Smooth muscle cell (in vitro differentiated cells): ENCODE results near the gene EBF3. TPM values are rescaled to one million over a fixed set of nuclear protein-coding genes. Genes with fewer than 3 reads are reported as not detected.

Experiments used
- DNase-seq: peaks from one replicate; lab custom pipeline; 2025; ENCODE audit not compliant: unreplicated experiment; lab: John Stamatoyannopoulos, UW
- H2AFZ ChIP-seq: fragments of 200-600 bp; sonication (generic); 2 replicates; pipeline ENCODE4 v1.6.0; 2016; ENCODE audit warnings: antibody characterized with exemption, low read depth, mild to moderate bottlenecking
- H3F3A ChIP-seq: fragments of 200-600 bp; sonication (generic); 2 replicates; pipeline ENCODE4 v1.6.0; 2017; ENCODE audit warnings: antibody characterized with exemption, low read depth
- H3K27ac ChIP-seq: fragments of 200-600 bp; sonication (generic); 2 replicates; pipeline ENCODE4 v1.5.1; 2016; ENCODE audit warnings: low read depth, mild to moderate bottlenecking
- H3K27me3 ChIP-seq: fragments of 200-600 bp; sonication (generic); 2 replicates; pipeline ENCODE4 v1.6.1; 2016; ENCODE audit warnings: low read depth, mild to moderate bottlenecking
- H3K36me3 ChIP-seq: fragments of 200-600 bp; sonication (generic); 2 replicates; pipeline ENCODE4 v1.5.1; 2016; ENCODE audit warnings: low read depth
- H3K4me1 ChIP-seq: fragments of 200-600 bp; sonication (generic); 2 replicates; pipeline ENCODE4 v1.5.1; 2016; ENCODE audit warnings: low read depth
- H3K4me2 ChIP-seq: fragments of 200-600 bp; sonication (generic); 2 replicates; pipeline ENCODE4 v1.6.0; 2016; ENCODE audit warnings: mild to moderate bottlenecking
- H3K4me3 ChIP-seq: fragments of 200-600 bp; sonication (generic); 2 replicates; pipeline ENCODE4 v1.5.1; 2016; ENCODE audit warnings: mild to moderate bottlenecking
- H3K79me2 ChIP-seq: fragments of 200-600 bp; sonication (generic); 2 replicates; pipeline ENCODE4 v1.6.0; 2016; ENCODE audit warnings: low read depth, mild to moderate bottlenecking
- H3K9ac ChIP-seq: fragments of 200-600 bp; sonication (generic); 2 replicates; pipeline ENCODE4 v1.6.0; 2016; ENCODE audit warnings: low read depth
- H3K9me3 ChIP-seq: fragments of 200-600 bp; sonication (generic); replicated peaks from 2 replicates; pipeline ENCODE4 v1.5.1; 2016; ENCODE audit warnings: low read depth
- H4K20me1 ChIP-seq: fragments of 200-600 bp; sonication (generic); 2 replicates; pipeline ENCODE4 v1.6.0; 2016; ENCODE audit warnings: low read depth
- WGBS: methylation state at CpG from one replicate; pipeline ENCODE4 v1.1.7; 2016; ENCODE audit warnings: low lambda C conversion rate; 5-methylcytosine and 5-hydroxymethylcytosine counted together
- polyA plus RNA-seq: library from polyadenylated mRNA; unstranded; fragments of >200 nt; fragmentation: Nextera tagmentation; extraction: Ambion mirVana; gene quantifications from 2 replicates; pipeline ENCODE4 v1.2.1, GENCODE V29; 2016
- total RNA-seq: library from RNA; depleted of rRNA; stranded (reverse); fragments of >200 nt; gene quantifications from 2 replicates; pipeline ENCODE4 v1.2.3, GENCODE V29; 2014
- TF ChIP-seq, protein P1 (sequence below): fragments of 200-600 bp; sonication (generic); IDR thresholded peaks from 2 replicates; pipeline ENCODE4 v1.5.1; 2017; ENCODE audit warnings: borderline replicate concordance, mild to moderate bottlenecking, antibody characterized with exemption; ENCODE audit not compliant: insufficient read depth, poor library complexity, severe bottlenecking

Gene EBF3
- total and polyA plus RNA-seq, 2 experiments from 2014 or later: not detected

DNA sequence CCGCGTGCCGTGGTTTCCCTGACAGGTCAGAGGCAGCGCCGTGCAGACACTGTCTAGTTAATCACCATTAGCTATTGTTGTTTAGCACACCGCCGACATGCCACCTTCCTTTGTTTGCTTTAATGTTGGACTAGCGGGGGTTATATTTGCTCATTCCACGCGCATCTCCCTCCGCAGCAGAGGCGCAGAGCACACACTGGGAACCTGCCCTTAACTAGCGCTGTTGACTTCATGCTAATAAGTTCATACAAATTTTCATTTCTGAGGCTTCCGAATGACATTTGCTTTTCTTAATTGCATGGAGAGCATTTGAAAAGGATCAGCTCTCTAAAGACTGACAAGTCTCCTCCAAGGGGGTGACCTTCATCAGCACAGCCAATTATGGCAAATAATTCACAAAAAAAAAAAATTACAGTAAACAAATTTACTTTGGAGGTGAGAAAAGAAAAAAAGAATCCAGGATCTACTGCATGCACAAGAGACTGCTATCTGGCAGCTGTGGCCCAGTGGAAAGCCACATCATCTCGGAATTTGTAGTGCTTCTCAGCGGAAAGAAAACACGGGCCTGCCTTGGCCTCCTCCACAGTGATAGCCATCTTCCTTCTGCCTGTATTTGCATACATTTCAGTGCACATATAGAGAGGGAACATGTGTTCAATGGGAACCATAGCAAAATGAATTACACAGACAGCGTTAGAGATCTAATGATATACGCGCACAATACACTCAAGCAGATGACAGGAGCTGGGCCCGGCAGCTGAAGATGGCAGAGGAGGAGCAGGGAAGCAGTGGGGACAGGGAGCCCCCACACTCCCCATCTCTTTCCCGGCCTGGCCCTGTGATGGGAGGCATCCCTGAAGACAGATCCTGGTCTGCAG lies 94.2 kb downstream of the EBF3 start:
- DNase-seq: no peak
- Histone ChIP-seq H3K9ac (no peak overlapping the region), H3K4me2 (no peak overlapping the region), H2AFZ (no peak overlapping the region), H3F3A (no peaks in the 10 kb centered on the region), H3K27me3 (no peaks in the 10 kb centered on the region), H3K9me3 (no peaks in the 10 kb centered on the region), H3K4me3 (no peak overlapping the region), H3K27ac (no peak overlapping the region), H3K4me1 (peaks cover 22% of the 10 kb centered on the region), H4K20me1 (no peaks in the 10 kb centered on the region), H3K79me2 (no peaks in the 10 kb centered on the region), H3K36me3 (no peaks in the 10 kb centered on the region)
- 96% methylated on average over 22 of the region's 22 CpGs for WGBS
- TF ChIP-seq, protein P1, sequence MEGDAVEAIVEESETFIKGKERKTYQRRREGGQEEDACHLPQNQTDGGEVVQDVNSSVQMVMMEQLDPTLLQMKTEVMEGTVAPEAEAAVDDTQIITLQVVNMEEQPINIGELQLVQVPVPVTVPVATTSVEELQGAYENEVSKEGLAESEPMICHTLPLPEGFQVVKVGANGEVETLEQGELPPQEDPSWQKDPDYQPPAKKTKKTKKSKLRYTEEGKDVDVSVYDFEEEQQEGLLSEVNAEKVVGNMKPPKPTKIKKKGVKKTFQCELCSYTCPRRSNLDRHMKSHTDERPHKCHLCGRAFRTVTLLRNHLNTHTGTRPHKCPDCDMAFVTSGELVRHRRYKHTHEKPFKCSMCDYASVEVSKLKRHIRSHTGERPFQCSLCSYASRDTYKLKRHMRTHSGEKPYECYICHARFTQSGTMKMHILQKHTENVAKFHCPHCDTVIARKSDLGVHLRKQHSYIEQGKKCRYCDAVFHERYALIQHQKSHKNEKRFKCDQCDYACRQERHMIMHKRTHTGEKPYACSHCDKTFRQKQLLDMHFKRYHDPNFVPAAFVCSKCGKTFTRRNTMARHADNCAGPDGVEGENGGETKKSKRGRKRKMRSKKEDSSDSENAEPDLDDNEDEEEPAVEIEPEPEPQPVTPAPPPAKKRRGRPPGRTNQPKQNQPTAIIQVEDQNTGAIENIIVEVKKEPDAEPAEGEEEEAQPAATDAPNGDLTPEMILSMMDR: no peak

DNA sequence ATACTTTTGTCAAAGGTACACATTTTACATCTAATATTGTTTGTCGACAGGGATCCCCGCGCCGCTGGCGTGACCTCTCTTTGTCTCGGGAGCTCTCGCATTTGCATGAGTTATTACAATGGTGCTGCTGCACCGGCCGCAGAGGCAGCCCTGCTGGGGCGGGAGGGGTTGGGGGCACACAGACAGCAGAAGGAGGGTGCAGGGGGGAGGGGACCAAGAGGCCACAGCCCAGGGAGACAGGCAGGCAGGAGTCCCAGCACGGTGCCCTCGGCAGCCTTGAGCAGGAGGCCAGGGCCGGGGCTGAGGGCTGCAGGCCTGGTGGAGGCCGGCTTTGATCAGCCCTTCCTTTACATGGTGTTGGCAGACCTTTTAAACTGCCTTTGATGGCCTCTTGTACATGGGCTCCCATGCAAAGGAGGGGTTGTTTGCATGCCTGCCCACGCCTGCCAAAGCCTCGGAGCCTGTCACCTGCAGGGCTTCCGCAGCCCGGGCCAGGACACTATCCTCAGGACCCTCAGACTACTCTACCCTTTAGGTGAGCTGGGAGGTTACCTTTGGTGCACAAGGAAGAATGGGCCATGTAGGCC lies 95.5 kb downstream of the EBF3 start:
- Histone ChIP-seq H3K27ac (no peak overlapping the region), H3K9me3 (no peaks in the 10 kb centered on the region), H3K4me1 (peaks cover 22% of the 10 kb centered on the region), H2AFZ (no peak overlapping the region), H3F3A (no peaks in the 10 kb centered on the region), H3K9ac (no peak overlapping the region), H3K4me2 (no peak overlapping the region), H3K79me2 (no peaks in the 10 kb centered on the region), H4K20me1 (no peaks in the 10 kb centered on the region), H3K27me3 (no peaks in the 10 kb centered on the region), H3K36me3 (no peaks in the 10 kb centered on the region), H3K4me3 (no peak overlapping the region)
- TF ChIP-seq, protein P1: no peak
- WGBS: 88% methylated on average over 17 of the region's 18 CpGs
- DNase-seq: no peak

DNA sequence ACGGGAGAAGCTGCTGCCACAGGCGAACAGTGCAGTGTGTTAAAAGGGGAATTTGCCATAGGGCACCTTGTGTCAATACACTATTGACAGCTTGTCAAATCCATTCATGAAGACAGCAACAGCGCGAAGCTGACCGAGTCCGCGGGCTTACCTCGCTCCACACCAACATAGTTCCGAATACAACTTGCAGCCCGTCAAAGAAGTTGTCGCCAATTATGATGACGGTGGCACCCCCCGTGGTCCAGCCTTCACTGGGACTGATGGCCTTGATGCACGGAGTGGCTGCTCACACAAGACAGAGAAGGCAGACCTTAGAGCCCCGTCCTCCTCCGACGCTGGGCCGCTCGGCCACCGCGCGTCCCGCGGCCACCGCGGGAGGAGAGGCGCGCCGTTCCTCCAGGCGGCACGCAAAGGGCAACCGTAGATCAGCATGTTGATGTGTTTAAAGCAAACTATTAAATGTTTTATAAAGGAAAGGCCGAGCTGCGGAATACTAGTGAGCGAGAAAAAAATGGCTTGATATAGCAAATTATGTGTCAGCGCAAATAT lies 96.4 kb downstream of the EBF3 start:
- WGBS: 96% methylated on average over 36 of the region's 36 CpGs
- peaks cover 28% of the 10 kb centered on the region for H3K4me1 ChIP-seq
- no peak overlapping the region for H3K27ac ChIP-seq
- no peak overlapping the region for H2AFZ ChIP-seq
- no peak overlapping the region for H3K4me3 ChIP-seq
- H3F3A ChIP-seq: no peaks in the 10 kb centered on the region
- no peaks in the 10 kb centered on the region for H3K79me2 ChIP-seq
- H3K9ac ChIP-seq: no peak overlapping the region
- no peaks in the 10 kb centered on the region for H3K36me3 ChIP-seq
- no peaks in the 10 kb centered on the region for H4K20me1 ChIP-seq
- TF ChIP-seq, protein P1: no peak
- DNase-seq: no peak
- H3K9me3 ChIP-seq: no peaks in the 10 kb centered on the region
- no peaks in the 10 kb centered on the region for H3K27me3 ChIP-seq
- no peak overlapping the region for H3K4me2 ChIP-seq
